Measurements from ENCODE around the gene TNN. TPM values are rescaled to one million over a fixed set of nuclear protein-coding genes. Genes with fewer than 3 reads are reported as not detected.
A peak's percentile ranks its signal among the peaks of the same experiment; 100 is the strongest.

TNN gene
- total RNA-seq, 2 donors from 2014 or later = 0.63 to 0.79 TPM

DNA sequence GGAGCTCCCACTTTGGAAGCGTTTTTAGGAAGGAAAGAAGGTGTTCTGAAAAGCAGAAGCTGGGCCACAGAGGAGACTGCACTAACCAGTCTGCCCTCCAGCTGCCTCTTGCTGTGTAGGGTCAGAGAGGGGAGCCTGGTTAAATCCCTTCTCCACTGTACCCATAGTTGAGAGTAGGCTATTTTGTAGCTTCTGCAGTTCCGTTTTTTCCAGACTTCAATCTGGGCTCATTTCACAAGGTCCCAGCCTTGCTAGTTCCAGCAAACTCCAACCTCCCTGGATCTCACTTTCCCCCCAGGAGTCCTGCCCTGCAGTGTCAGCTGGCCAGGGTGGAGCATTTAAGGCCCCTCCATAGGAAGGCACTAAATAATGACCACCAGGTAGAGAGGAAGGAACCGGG is 11.0 kb downstream of the TNN start:
- no peaks in the 10 kb centered on the region for H3K4me1 ChIP-seq
- no peaks in the 10 kb centered on the region for H3K9me3 ChIP-seq
- TF ChIP-seq, protein P1, sequence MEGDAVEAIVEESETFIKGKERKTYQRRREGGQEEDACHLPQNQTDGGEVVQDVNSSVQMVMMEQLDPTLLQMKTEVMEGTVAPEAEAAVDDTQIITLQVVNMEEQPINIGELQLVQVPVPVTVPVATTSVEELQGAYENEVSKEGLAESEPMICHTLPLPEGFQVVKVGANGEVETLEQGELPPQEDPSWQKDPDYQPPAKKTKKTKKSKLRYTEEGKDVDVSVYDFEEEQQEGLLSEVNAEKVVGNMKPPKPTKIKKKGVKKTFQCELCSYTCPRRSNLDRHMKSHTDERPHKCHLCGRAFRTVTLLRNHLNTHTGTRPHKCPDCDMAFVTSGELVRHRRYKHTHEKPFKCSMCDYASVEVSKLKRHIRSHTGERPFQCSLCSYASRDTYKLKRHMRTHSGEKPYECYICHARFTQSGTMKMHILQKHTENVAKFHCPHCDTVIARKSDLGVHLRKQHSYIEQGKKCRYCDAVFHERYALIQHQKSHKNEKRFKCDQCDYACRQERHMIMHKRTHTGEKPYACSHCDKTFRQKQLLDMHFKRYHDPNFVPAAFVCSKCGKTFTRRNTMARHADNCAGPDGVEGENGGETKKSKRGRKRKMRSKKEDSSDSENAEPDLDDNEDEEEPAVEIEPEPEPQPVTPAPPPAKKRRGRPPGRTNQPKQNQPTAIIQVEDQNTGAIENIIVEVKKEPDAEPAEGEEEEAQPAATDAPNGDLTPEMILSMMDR (IDR thresholded peaks at IDR 0.05) = no peak
- no peaks in the 10 kb centered on the region for H3K36me3 ChIP-seq
- no peak for DNase-seq (ENCODE audit: low spot score)
- no peak overlapping the region for H3K27ac ChIP-seq
- no peak overlapping the region for H3K4me3 ChIP-seq
- H3K27me3 ChIP-seq = no peaks in the 10 kb centered on the region

GRCh38 chr1:175079338-175079737 is 11.7 kb downstream of the TNN start:
- Histone ChIP-seq H3K4me3 (no peak overlapping the region), H3K36me3 (no peaks in the 10 kb centered on the region), H3K4me1 (no peaks in the 10 kb centered on the region), H3K9me3 (no peaks in the 10 kb centered on the region), H3K27me3 (no peaks in the 10 kb centered on the region), H3K27ac (no peak overlapping the region)
- DNase-seq (ENCODE audit: low spot score) = no peak
- TF ChIP-seq, protein P1 (IDR thresholded peaks at IDR 0.05) = no peak

DNA sequence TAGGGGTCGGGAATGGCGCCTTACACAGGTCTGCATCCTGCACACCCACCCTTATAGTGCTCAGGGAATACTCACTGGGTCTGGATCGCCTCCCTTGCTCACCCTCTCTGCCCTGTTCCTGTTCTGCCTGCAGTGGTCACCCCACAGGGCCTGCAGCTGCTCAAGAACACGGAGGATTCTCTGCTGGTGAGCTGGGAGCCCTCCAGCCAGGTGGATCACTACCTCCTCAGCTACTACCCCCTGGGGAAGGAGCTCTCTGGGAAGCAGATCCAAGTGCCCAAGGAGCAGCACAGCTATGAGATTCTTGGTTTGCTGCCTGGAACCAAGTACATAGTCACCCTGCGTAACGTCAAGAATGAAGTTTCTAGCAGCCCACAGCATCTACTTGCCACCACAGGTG is 12.4 kb downstream of the TNN start:
- Histone ChIP-seq H3K36me3 (no peaks in the 10 kb centered on the region), H3K9me3 (no peaks in the 10 kb centered on the region), H3K4me3 (no peak overlapping the region), H3K27ac (no peak overlapping the region), H3K4me1 (no peaks in the 10 kb centered on the region), H3K27me3 (no peaks in the 10 kb centered on the region)
- no peak for DNase-seq (ENCODE audit: low spot score)
- TF ChIP-seq, protein P1 (IDR thresholded peaks at IDR 0.05) = no peak

GRCh38 chr1:175081983-175082382 is 14.3 kb downstream of the TNN start:
- Histone ChIP-seq H3K36me3 (no peaks in the 10 kb centered on the region), H3K4me1 (no peaks in the 10 kb centered on the region), H3K9me3 (no peaks in the 10 kb centered on the region), H3K4me3 (no peak overlapping the region), H3K27ac (no peak overlapping the region), H3K27me3 (no peaks in the 10 kb centered on the region)
- DNase-seq (ENCODE audit: low spot score) = no peak
- TF ChIP-seq, protein P1 (IDR thresholded peaks at IDR 0.05) = no peak

DNA sequence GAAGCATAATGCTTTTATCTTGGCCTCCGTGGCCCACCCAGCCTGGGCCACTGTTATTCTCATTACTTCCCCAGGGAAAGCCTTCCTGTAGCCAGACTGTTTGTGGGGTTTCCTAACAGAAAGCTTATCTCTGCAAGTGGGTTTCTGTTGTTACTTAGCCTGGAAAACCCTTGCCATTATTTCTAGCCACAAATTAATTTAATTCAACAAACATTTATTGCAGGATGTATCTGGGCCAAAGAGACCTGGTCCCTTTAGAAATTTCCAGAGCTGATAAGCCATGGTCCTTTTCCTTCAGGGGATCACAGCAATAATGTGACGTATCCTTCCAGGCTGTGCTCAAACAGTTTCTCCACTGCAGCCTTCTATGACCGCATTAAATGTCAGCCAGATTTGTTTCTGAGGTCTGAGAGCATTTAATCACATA is 20.9 kb downstream of the TNN start:
- TF ChIP-seq, protein P1 (IDR thresholded peaks at IDR 0.05) = no peak
- Histone ChIP-seq H3K27me3 (no peaks in the 10 kb centered on the region), H3K4me1 (peaks cover 0 to 7% of the 10 kb centered on the region in 2 donors), H3K4me3 (no peak overlapping the region), H3K9me3 (no peaks in the 10 kb centered on the region), H3K27ac (no peak overlapping the region), H3K36me3 (no peaks in the 10 kb centered on the region)
- DNase-seq (ENCODE audit: low spot score) = no peak

DNA sequence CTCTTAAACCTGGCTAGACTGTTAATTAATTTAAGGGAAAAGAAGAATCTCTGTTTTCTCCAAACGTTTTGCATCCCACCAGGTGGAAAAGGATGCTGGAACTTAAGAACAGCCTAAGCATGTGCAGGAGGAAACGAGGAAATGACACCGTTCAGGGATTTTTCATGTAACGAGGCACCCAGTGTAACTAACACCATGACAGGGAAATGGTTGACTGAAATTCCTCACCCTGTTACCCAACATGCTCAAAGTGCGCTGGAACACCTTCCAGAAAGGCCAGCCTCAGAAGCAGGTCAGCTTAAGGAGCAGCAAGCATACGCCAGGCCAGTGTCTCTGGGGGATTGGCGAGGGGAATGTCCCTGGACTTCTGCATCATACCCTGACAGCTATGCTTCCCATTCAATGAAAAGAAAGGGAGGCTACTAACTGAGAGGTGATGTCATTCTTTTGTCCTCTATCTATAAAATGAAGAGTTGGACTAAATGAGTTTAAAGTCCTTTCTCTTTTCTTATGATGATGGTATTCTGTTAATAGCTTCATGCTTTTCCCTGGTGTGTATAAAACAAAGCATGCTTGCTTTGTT is 21.6 kb downstream of the TNN start:
- peaks cover 0 to 7% of the 10 kb centered on the region in 2 donors for H3K4me1 ChIP-seq
- H3K36me3 ChIP-seq = no peaks in the 10 kb centered on the region
- H3K4me3 ChIP-seq = no peak overlapping the region
- no peaks in the 10 kb centered on the region for H3K9me3 ChIP-seq
- H3K27me3 ChIP-seq = no peaks in the 10 kb centered on the region
- no peak overlapping the region for H3K27ac ChIP-seq
- peak; percentile 57 for DNase-seq (ENCODE audit: low spot score)
- TF ChIP-seq, protein P1 (IDR thresholded peaks at IDR 0.05) = no peak
